Gastroesophageal sphincter (tissue), 4 donors: ENCODE measurements around the gene ROPN1L. TPM values are rescaled to one million over a fixed set of nuclear protein-coding genes. Genes with fewer than 3 reads are reported as not detected.

Source experiments
- ATAC-seq: fragments of 150-250 bp; one replicate; pipeline ENCODE4 v1.9.1; 2016; ENCODE audit warnings: mild to moderate bottlenecking, moderate library complexity
- H3K27ac ChIP-seq, 4 donors: fragments of 200-600 bp; sonication (generic) in 3 of 4; 1 replicate in 3 of 4; 2 replicates in 1 of 4; pipeline ENCODE4 v1.5.1; 2016 to 2019
- H3K27me3 ChIP-seq: fragments of 200-600 bp; sonication (generic); one replicate; pipeline ENCODE4 v1.5.1; 2019
- H3K36me3 ChIP-seq, 2 donors: fragments of 200-600 bp; sonication (generic); one replicate each; pipeline ENCODE4 v1.5.1; 2019; ENCODE audit warnings: control low read depth in 1 of 2
- H3K4me1 ChIP-seq, 3 donors: fragments of 200-600 bp; sonication (generic); 1 replicate in 2 of 3; 2 replicates in 1 of 3; pipeline ENCODE4 v1.5.1; 2016 to 2019; ENCODE audit warnings: control low read depth in 2 of 3
- H3K4me3 ChIP-seq, 2 donors: fragments of 200-600 bp; sonication (generic); one replicate each; pipeline ENCODE4 v1.5.1; 2019; ENCODE audit warnings: mild to moderate bottlenecking in 1 of 2, moderate library complexity in 1 of 2
- H3K9me3 ChIP-seq, 3 donors: fragments of 200-600 bp; sonication (generic); one replicate each; pipeline ENCODE4 v1.5.1; 2017 to 2019; ENCODE audit warnings: control low read depth in 2 of 3
- CTCF ChIP-seq, 4 experiments: fragments of 200-600 bp in 2 of 4; fragments of 450-650 bp in 2 of 4; sonication (generic) in 1 of 4; IDR thresholded peaks; one replicate each; pipeline ENCODE4 v1.5.1; 2017 to 2019; ENCODE audit warnings: antibody characterized with exemption in 4 of 4, mild to moderate bottlenecking in 2 of 4, moderate library complexity in 2 of 4
- EP300 ChIP-seq: sonication (generic); formaldehyde crosslinking; IDR thresholded peaks from one replicate; pipeline ENCODE4 v1.6.1; 2017; ENCODE audit warnings: antibody characterized with exemption, mild to moderate bottlenecking
- POLR2A ChIP-seq, 2 donors: fragments of 450-650 bp; IDR thresholded peaks; one replicate each; pipeline ENCODE4 v1.6.1; 2017; ENCODE audit warnings: antibody characterized with exemption in 2 of 2, mild to moderate bottlenecking in 2 of 2, moderate library complexity in 1 of 2
- POLR2AphosphoS5 ChIP-seq: sonication (generic); formaldehyde crosslinking; IDR thresholded peaks from one replicate; pipeline ENCODE4 v1.6.1; 2017; ENCODE audit warnings: antibody characterized with exemption
- WGBS, 2 donors: methylation state at CpG; one replicate each; pipeline ENCODE4 v1.1.5; 2018; ENCODE audit warnings: low coverage in 1 of 2; 5-methylcytosine and 5-hydroxymethylcytosine counted together
- total RNA-seq, 4 donors: library from RNA; depleted of rRNA; stranded (reverse); fragments of >200 nt; gene quantifications; one replicate each; pipeline ENCODE4 v1.1.0, GENCODE V29; 2016

The ROPN1L gene
- total RNA-seq, 4 donors from 2014 or later, result 1.1 TPM; not detected in 3

GRCh38 chr5:10503997-10504793, 62.5 kb downstream of the ROPN1L start:
- WGBS, 2 donors, result 40 to 72% methylated on average over 3 to 4 of the region's 8 CpGs
- ATAC-seq, result no peak
- Histone ChIP-seq H3K4me1 (no peaks in the 10 kb centered on the region), H3K4me3 (no peak overlapping the region), H3K27ac (no peak overlapping the region), H3K27me3 (no peaks in the 10 kb centered on the region), H3K9me3 (no peaks in the 10 kb centered on the region), H3K36me3 (no peaks in the 10 kb centered on the region)
- no peak for TF ChIP-seq CTCF (IDR thresholded peaks at IDR 0.05)
- no peak for TF ChIP-seq POLR2A (IDR thresholded peaks at IDR 0.05)
- TF ChIP-seq POLR2AphosphoS5, result no peak
- TF ChIP-seq EP300, result no peak

- Histone ChIP-seq H3K4me1 (no peaks in the 10 kb centered on the region), H3K27me3 (no peaks in the 10 kb centered on the region), H3K4me3 (no peak overlapping the region), H3K9me3 (no peaks in the 10 kb centered on the region), H3K36me3 (no peaks in the 10 kb centered on the region), H3K27ac (no peak overlapping the region)
- ATAC-seq, result no peak
- WGBS, 2 donors, result 67 to 89% methylated on average over 5 to 7 of the region's 8 CpGs
- TF ChIP-seq POLR2AphosphoS5 (no peak), CTCF (IDR thresholded peaks at IDR 0.05) (no peak), POLR2A (IDR thresholded peaks at IDR 0.05) (no peak), EP300 (no peak)
These were observed 63.9 kb downstream of the ROPN1L start for GRCh38 chr5:10505517-10506095.

GRCh38 chr5:10506535-10506934, 64.9 kb downstream of the ROPN1L start:
- 86 to 90% methylated on average over 1 to 3 of the region's 3 CpGs for WGBS, 2 donors
- Histone ChIP-seq H3K4me1 (no peaks in the 10 kb centered on the region), H3K27me3 (no peaks in the 10 kb centered on the region), H3K9me3 (no peaks in the 10 kb centered on the region), H3K36me3 (no peaks in the 10 kb centered on the region), H3K27ac (no peak overlapping the region), H3K4me3 (no peak overlapping the region)
- TF ChIP-seq EP300, result no peak
- TF ChIP-seq CTCF (IDR thresholded peaks at IDR 0.05), result no peak
- TF ChIP-seq POLR2AphosphoS5, result no peak
- TF ChIP-seq POLR2A (IDR thresholded peaks at IDR 0.05), result no peak
- no peak for ATAC-seq

GRCh38 chr5:10507575-10508096, 66.0 kb downstream of the ROPN1L start:
- Histone ChIP-seq H3K4me1 (no peaks in the 10 kb centered on the region), H3K9me3 (no peaks in the 10 kb centered on the region), H3K27me3 (no peaks in the 10 kb centered on the region), H3K27ac (no peak overlapping the region), H3K36me3 (no peaks in the 10 kb centered on the region), H3K4me3 (no peak overlapping the region)
- 0 to 33% methylated on average over 1 to 3 of the region's 3 CpGs for WGBS, 2 donors
- TF ChIP-seq CTCF (IDR thresholded peaks at IDR 0.05), result no peak
- no peak for ATAC-seq

- Histone ChIP-seq H3K27me3 (peaks cover 5% of the 10 kb centered on the region), H3K9me3 (no peaks in the 10 kb centered on the region), H3K27ac (no peak overlapping the region), H3K4me3 (no peak overlapping the region), H3K36me3 (no peaks in the 10 kb centered on the region), H3K4me1 (no peaks in the 10 kb centered on the region)
- ATAC-seq, result no peak
- TF ChIP-seq POLR2A (IDR thresholded peaks at IDR 0.05) (no peak), CTCF (IDR thresholded peaks at IDR 0.05) (no peak), POLR2AphosphoS5 (no peak), EP300 (no peak)
- WGBS, 2 donors, result 90% methylated on average over 9 of the region's 9 CpGs; no CpG with 5 or more reads in 1 of the 2 donors
These were observed 67.9 kb downstream of the ROPN1L start for GRCh38 chr5:10509575-10509974.
